NCI-H1436 treated with DMSO at 0.1 percent for 48 hours (cell line): ENCODE measurements around the gene APBA2.

Experiments used
- DNase-seq: peaks from one replicate; lab custom pipeline; 2025; lab: John Stamatoyannopoulos, UW

APBA2 gene

DNA sequence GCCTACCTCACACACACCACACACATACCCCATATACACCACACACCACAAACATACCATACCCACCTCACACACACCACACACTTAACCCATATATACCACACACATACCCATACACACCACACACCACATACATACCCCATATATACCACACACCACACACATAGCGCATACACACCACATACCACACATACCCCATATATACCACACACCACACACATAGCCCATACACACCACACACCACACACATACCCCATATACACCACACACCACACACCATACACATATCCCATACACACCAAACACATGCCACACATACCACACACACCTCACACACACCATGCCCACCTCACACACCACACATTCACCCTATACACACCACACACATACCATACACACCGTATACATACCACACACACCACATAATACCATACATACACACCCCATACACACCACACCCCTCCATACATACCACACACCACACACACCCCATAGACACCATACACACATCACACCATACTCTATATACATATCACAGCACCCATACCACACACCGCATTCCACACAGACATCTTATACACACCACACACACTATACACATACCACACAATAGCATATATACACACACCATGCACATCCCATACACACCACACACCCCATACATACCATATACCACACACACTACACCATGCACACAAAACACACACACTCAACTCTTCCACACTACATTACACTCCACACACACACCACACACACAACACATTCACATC, 29.5 kb downstream of the APBA2 start:
- DNase-seq = no peak

DNA sequence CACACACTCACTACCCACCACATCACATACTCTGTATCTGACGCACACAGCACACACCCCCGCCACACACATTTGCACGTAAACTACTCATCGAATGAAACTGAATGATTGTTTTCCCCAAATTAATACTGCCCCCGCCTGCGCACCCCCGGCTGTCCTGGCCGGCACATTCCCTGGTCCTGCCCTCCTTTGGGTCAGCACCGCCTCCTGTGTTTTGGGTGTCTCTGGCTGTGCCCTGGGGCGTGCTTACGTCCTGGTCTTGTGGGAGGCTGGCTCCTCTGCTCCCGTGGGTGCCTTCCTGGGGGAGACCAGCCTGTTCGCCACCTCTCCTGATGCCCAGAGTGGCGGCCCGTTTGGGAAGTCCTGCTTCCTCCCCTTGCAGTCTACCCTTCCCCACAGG, 30.2 kb downstream of the APBA2 start:
- DNase-seq = no peak

DNA sequence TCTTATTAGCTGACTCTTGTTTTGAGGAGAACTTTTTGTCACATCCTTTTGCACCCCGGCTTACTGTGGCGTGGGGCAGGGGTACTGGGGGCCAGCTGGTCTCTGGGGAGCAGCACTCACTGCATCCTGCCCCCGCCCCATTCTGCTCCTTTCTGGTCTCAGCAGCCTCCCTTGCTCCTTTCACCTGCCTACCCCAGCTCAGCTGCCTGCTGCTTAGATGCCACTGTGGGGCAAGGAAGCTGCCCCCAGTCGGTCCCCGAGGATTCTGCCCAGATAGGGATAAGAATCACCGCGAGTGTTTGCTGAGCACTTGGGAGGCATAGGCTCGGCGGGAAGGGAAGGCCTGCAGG, 32.0 kb downstream of the APBA2 start:
- DNase-seq = no peak

DNA sequence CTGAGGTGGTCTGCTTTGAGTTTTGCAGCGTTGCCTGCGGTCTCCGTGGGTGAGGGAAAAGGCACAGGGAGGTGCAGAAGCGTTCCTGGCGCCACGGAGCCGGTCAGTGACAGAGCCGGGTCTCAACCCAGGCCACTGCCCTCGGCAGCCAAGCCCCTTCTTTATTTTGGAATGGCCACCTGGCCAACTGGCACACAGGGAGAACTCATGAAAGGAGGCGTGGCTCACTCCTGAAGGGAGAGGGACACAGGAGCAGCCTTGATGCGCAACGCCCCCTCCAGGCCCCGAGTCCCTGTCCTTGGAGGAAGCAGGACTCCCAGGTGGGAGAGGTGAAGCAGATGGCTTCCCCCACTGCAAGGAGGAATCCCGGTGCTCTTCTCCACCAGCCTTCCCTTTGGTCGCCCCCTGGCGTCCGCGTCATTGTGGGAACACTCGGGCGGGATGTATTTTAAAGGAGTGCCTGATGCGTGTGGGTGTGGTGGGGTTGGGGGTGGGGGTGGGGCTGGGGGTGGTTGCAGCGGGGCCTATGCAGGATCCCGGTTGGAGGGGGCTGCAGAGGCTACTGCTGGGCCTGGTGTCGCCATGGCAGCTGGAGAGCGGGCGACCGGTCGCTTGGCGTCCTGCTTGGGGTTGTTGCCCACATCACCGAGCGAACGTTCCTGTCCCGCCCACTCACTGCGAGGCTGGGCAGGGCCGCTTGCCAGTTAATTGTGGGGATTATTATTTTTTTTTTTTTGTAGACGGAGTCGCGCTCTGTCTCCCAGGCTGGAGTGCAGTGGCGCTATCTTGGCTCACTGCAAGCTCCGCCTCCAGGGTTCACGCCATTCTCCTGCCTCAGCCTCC, 32.6 kb downstream of the APBA2 start:
- no peak for DNase-seq

DNA sequence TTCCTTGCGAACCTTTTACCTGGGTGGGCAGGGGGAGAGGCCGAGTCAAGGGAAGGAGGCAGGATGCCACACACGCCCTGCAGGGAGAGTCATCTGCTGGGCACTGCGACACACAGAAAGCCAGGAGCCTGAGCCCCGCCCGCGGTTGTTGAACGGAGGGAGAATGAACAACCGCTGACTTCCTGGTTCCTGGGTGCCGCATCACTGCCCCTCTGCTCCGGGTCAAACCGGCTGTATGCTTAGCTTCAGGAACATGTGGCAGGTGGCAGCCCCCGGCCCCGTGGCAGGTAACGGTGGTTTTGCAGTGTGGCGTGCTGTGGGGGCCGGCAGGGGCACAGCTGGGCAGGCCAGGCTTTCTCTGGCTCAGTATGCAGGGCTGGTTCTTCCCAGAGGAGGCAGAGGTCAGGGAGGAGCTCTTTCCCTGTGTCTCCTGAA, 33.4 kb downstream of the APBA2 start:
- DNase-seq = no peak

DNA sequence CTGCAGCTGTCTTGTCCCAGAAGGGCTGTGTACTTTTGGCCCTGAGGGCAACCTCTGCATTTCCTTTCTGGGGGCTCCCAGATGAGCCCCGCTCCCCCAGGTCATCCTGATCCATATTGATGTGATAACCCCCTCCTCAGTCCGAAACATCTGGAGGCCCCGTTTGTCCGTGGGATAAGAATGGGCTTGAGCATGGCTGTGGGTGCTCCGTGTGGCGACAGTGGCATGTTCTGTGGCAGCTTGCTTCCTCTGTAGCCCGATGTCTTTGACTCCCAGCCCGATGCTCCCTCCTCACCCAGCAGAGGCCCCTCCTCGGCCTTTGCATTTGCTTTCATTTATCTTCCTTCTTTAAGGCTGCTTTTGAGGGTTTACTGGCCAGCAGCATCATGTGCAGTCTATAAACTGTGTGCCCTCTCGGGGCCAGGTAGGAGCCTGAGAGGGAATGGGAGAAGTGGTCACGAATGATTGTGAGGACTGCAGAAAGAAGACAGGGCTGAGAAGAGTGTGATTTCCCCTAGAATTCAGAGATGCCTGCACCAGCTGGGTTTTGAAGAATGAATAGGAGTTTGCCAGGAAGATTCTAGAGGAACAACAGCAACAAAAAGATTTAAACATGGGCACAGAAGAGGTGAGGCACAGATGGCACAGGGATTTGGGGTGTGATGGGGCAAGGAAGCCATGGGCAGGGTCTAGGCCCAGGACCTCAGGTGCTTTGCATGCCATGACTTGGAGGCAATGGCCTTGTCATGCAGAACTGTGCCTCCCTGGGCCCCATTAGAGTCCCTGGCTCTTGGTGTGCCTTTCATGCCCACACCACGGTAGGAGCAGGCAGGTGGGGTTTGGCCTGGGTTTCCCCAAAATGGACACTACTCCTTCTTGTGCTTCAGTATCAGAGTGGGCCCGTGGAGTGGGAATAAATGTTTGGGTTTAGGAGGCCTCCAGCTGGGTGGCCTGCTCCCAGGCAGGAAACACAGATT, 34.2 kb downstream of the APBA2 start:
- no peak for DNase-seq

DNA sequence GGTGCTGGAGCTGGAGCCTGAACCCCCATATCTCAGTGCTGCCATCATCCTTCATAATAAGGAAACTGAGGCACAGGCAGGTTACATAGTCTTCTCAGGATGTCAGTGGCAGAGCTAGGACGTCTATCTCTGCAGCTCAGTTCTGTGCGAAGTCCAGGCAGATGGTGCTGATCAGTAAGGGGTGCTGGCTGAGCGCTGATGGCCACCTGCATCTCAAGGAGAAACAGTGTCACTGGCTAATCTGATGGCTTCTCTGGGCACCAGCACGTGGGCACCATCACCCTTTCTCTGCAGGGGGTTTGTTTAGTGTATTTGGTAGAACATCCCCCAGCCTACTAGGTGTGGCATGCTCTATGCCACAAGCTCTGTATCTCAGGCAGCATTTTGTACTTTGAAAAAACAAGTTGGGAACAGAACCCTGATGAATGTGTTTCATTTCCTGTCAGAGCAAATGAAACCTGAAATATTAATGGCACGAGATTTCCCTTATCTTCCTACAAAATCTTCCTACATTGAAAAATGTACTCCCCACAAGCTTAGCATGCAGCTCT, 35.1 kb downstream of the APBA2 start:
- no peak for DNase-seq

DNA sequence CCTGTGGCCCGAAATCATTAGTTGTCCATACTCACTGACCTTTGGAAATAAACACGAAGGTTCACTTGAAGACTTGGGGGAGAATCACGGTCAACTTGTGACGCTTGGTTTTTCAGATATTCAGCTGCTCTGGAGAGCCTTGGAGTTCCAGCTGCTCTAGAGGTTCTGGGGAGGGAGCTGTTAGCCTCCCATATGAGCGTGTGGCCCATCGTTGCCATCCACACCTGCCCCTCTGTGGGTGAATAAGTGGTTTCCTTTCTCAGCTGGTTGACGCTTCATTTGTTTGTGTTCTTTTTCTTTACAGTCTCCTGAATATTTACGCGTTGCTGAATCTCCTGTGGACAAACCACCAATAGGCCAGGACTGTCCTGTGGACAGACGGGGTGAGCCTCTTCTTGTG, 35.6 kb downstream of the APBA2 start:
- no peak for DNase-seq

DNA sequence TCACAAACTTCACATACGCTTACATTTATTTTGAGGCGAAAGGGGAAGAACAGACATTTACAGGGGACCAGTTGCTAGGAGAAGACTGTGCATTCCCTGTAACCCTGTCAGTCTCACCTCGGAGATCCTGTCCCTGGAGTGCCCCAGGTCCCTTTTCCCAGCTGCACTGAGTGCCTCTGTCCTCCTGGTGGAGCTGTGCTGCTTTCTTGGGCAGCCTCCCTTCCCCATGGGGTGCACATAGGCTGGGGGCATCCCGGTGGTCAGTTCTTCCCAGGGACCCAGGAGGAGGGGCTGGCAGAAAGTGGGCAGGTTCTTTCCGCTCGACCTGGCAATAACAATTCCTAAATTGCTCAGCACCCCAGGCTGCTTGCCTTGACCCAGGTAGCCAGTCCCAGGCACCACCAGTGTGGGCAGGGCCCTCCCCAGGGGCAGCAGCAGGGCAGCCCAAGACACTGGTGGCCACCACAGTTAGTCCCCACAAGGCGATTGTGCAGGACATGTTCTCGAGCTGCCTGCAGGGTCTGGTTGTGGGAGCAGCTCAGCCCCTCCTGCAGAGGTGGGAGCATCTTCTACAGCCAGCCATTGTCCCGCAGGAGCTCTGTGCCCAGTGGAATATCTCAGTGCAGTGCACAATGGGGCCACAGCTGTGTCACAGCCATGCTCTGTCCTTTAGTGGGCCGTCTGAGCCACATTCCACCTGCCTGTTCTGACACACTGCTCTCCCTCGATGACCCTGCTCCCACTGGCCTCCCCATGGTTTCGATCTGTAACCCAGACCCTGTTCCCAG, 36.3 kb downstream of the APBA2 start:
- no peak for DNase-seq

DNA sequence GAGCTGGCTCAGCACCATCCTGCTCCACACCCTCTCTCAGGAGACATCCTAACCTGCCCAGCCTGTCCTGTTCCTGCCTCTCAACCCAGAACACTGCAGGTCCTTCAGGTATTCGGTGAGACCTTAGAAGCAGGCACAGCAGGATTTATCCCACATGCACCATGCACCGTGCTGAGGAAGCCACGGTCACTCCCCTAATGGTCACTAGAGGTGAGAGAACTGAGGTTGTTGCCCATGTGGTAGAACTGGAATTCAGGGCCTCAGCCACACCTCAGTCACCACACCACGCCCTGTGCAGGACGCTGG, 36.9 kb downstream of the APBA2 start:
- DNase-seq = no peak

DNA sequence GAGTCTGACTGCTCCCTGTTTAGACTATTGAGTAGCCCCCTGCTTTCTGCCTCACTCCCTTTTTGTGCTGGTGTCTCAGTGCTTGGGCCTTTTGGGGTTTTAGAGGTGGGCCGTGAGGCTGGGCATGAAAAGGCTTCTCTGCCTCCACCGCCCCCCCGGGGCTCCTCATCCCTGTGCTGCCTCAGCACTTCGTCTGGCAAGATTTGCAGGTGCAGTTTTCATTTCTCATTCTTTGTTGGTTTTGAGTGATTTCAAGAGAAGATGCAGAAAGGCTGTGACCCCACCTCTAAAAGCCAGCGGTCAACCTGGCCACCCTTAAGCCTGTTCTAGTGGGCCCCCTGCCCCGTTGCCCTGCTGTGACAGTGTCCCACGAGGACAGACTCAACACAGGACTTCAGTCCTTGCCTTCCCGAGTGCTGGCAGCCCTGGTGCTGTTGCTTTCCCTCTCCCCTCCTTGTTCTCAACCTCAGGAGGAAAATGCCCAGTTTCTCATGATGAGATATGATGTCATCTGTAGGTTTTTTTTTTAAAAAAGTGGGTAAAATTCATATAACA, 38.0 kb downstream of the APBA2 start:
- no peak for DNase-seq

DNA sequence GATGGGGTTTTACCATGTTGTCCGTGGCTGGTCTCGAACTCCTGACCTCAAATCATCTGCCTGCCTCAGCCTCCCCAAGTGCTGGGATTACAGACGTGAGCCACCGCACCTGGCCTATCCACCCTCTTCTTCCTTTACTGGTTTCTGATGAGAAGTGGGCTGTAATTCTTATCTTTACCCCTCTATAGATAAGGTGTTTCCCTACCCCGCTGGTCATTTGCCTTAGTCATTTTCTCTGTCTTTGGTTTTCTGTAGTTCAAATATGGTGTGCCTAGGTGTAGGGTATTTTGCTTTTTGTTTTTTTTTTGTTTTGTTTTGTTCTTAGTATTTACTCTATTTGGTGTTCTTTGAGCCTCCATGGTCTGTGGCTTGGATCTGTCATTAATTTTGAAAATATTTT, 41.3 kb downstream of the APBA2 start:
- no peak for DNase-seq

DNA sequence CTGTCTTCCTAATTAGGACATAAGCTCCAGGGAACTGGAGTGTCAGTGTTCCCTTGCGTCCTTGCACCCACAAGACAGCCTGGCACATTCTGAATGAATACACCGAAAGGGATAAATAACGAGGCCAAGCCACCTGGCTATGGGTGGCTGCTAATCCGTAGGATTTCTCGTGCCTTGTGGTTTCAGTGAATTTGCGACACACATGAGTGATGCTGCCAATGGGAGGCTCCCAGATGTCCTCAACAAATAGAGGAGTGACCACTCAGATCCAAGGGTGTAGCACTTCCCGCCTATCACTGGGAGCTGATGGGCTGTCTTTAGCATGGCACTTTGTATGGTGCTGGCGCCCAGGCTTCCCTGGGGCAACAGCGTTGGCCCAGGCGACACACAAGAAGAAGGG, 43.4 kb downstream of the APBA2 start:
- DNase-seq = no peak

DNA sequence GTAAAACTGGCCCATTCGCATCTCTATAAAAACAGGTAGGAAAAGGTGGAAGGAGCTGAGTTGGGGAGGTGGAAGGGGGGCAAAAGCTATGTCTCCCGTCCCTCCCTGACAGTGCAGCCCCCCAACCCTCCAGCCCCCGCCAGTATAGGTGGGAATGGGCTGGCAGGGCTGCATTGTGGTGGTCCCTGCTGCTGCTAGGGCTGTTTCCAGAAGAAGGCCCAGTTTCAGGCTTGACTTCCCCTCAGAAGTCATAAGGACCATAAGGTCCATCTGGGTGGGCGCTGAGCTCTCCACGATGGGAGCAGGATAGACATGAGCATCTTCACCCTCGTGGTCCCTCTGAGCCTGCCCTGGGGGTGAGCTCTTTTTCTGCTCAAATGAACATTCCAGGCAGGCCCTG, 44.2 kb downstream of the APBA2 start:
- no peak for DNase-seq

DNA sequence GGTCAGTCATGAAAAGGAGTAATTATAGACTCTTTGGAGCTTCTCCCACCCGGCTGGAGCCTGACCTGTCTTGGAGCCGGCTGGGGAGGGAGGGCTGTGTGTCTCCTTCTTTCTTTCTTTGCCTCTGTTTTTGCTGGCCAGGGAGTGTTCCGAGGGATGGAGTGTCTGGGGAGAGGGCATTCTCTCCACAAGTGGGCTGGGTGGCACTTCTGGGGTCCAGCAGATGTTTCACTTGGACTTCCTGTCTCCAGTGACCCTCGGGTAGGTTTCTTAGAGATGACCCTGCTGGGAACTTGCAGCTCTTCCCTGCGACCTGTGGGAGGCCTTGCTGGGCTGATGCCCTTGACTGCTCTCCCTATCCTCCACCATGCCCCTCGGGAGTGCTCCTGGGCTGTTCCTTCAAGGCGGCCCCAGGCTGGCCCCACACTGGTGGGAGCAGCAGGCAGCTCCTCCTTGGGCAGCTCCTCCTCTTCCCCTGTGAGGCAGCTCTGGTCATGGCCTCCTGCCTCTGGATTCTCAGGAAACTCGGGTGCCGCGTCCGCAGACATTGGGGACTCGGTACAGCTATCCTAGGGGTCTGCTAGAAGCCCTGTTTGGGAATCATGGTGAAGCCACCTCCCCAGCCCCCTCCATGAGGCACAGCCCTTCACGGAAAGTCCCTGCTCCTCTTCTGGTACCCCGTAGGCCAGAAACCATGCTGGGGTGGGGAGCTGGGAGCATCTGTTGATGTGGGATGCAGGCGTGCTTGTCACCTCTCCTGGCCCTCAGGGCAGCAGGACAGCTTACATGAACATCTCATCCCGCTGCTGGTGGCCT, 44.9 kb downstream of the APBA2 start:
- no peak for DNase-seq

DNA sequence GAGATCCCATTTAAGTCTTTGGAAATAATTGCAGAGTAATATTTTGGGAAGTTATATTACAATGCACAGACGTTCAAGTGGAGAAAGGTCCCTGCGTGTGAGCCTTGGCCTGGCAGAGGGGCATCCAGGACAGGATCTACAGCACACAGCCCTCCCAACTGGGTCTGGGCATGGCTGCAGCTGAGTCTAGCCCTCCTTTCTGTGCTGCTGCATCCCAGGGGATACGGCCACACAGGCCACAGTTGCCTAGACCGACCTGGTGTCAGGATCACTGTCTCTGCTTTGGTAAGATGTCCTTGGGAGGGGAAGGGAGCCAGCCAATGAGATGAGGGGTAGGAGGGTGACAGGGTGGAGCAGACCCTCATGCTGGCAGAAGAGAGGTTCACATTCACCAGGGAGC, 46.1 kb downstream of the APBA2 start:
- no peak for DNase-seq

DNA sequence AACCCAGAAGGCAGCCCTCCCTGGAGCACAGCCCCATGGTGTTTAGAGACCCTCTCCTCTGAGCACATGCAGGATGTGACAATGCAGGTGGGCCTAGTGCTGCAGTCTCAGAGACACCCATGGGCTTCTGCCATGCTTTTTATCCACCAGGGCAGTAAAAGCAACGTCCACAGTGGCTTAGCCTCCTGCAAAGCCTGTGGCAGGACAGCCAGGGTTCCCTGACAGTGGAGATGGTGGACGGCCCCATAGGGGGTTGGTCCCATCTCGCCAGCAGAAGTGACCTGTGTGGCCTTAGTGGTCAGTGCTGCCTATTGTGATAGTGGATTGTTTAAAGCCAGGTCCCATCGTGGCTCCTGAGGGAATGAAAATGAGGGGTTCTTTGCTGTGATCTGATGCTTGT, 46.6 kb downstream of the APBA2 start:
- no peak for DNase-seq

DNA sequence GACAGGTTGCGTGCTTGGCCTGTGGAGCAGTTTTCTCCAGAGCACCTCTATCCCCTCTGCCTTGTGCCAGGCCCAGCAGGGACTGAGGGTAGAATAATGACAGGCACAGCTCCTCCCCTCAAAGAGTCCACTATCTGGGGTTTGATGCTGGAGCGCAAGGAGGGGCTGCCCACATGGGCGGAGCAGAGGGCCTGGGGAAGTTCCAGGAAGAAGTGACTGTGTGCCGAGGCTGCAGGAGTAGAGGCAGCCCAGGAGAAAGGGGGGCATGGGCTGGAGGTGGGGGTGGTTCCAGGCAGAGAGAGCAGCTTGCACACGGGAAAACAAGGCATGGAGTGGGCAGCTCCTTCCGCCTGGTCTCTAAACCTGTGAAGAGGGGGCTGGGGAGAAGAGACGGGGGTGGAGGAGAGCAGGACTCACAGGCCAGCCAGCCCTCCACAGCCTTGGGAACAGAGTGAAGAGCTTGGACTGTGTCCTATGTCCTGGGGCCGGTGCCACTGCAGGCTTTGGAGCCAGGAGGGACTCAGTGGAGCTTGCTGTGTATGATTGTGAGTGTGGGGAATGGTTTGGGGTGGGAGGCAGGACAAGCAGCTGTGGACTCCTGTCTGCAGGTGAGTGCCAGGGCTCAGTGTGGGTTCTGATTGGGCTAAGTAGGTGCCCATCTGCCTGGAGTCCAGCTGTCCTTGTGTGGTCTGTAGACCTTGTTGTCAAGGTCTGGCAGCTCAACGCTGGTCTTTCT, 48.1 kb downstream of the APBA2 start:
- no peak for DNase-seq

DNA sequence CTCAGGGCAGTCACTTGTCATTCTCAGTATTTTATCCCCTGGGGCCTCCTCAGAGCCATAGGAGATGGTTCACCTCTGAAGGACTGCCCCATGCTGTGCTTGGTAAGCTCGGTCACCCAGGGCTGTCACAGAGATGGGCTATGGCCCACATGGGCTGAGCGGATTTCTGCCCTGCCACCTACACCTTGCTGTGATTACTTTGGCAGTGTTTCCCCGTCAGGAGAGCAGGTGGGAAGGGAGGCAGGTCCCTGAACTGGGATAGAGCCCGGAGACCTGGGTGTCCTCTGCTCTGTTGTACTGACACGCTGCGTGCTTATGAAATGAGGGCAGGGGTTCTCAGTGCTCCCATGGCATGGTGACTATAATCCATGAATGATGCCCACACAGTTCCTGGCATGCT, 48.9 kb downstream of the APBA2 start:
- no peak for DNase-seq

DNA sequence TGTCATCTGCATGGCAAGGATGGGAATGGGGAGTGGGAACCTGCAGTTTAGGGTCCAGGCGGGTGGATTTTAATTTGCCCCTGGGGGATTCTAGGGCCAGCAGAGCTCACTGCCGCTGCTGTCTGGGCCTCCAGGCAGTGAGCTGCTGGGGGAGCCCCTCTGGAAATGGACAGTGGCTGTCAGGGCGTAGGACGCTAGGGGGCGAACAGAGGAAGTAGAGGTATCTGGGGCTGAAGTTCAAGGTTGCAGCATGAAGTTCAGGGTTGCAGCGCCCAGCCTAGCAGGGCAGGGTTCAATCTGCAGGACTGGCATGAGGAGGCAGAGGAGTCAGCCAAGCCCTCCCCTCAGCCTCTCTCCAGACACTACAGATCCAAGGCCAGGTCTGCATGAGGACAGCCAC, 49.5 kb downstream of the APBA2 start:
- DNase-seq = no peak
